WERI-Rb-1 (cell line): Measurements from ENCODE around the gene CDH23.

Experiments
- DNase-seq: peaks from one replicate; pipeline ENCODE4 v3.0.0-alpha.2; 2020
- H3K27ac ChIP-seq: fragments of 250-450 bp; sonication (Bioruptor Pico); 2 replicates; pipeline ENCODE4 v1.5.1; 2020; ENCODE audit warnings: mild to moderate bottlenecking, moderate library complexity
- H3K27me3 ChIP-seq: fragments of 250-450 bp; sonication (Bioruptor Pico); 2 replicates; pipeline ENCODE4 v1.5.1; 2021; ENCODE audit warnings: mild to moderate bottlenecking, low read depth, moderate library complexity; ENCODE audit not compliant: insufficient read depth, severe bottlenecking
- H3K36me3 ChIP-seq: fragments of 250-450 bp; sonication (Bioruptor Pico); 2 replicates; pipeline ENCODE4 v1.5.1; 2020; ENCODE audit warnings: mild to moderate bottlenecking, moderate library complexity
- H3K4me3 ChIP-seq: 2 replicates; pipeline ENCODE4 v1.5.1; 2011; ENCODE audit warnings: low read depth, mild to moderate bottlenecking, control low read depth, low read length
- H3K9me3 ChIP-seq: fragments of 250-450 bp; sonication (Bioruptor Pico); 2 replicates; pipeline ENCODE4 v1.5.1; 2021; ENCODE audit warnings: mild to moderate bottlenecking, moderate library complexity; ENCODE audit not compliant: severe bottlenecking
- TF ChIP-seq, protein P1 (sequence below): IDR thresholded peaks from 2 replicates; pipeline ENCODE4 v1.5.1; 2011; ENCODE audit warnings: low read depth, mild to moderate bottlenecking, control low read depth, inconsistent platforms, low read length

Gene CDH23

GRCh38 chr10:71371750-71372166, 25.0 kb upstream of the CDH23 start:
- no peak overlapping the region for H3K4me3 ChIP-seq
- H3K27ac ChIP-seq, result peak overlapping the region; percentile 95
- TF ChIP-seq, protein P1, sequence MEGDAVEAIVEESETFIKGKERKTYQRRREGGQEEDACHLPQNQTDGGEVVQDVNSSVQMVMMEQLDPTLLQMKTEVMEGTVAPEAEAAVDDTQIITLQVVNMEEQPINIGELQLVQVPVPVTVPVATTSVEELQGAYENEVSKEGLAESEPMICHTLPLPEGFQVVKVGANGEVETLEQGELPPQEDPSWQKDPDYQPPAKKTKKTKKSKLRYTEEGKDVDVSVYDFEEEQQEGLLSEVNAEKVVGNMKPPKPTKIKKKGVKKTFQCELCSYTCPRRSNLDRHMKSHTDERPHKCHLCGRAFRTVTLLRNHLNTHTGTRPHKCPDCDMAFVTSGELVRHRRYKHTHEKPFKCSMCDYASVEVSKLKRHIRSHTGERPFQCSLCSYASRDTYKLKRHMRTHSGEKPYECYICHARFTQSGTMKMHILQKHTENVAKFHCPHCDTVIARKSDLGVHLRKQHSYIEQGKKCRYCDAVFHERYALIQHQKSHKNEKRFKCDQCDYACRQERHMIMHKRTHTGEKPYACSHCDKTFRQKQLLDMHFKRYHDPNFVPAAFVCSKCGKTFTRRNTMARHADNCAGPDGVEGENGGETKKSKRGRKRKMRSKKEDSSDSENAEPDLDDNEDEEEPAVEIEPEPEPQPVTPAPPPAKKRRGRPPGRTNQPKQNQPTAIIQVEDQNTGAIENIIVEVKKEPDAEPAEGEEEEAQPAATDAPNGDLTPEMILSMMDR, result no peak
- H3K36me3 ChIP-seq, result peaks cover under 1% of the 10 kb centered on the region; the same call in 1 of the 2 replicates
- DNase-seq, result peak; percentile 65
- no peaks in the 10 kb centered on the region for H3K27me3 ChIP-seq
- no peaks in the 10 kb centered on the region for H3K9me3 ChIP-seq

GRCh38 chr10:71372882-71373495, 23.7 kb upstream of the CDH23 start:
- Histone ChIP-seq H3K9me3 (no peaks in the 10 kb centered on the region), H3K27me3 (no peaks in the 10 kb centered on the region), H3K27ac (peak overlapping the region; percentile 95), H3K4me3 (no peak overlapping the region), H3K36me3 (no peaks in the 10 kb centered on the region)
- no peak for DNase-seq
- TF ChIP-seq, protein P1, result no peak

- no peak overlapping the region for H3K27ac ChIP-seq
- H3K27me3 ChIP-seq, result no peaks in the 10 kb centered on the region
- H3K4me3 ChIP-seq, result no peak overlapping the region
- TF ChIP-seq, protein P1, result no peak
- no peaks in the 10 kb centered on the region for H3K36me3 ChIP-seq
- no peak for DNase-seq
- H3K9me3 ChIP-seq, result no peaks in the 10 kb centered on the region
Observed at GRCh38 chr10:71374481-71375233, 22.1 kb upstream of the CDH23 start.

DNA sequence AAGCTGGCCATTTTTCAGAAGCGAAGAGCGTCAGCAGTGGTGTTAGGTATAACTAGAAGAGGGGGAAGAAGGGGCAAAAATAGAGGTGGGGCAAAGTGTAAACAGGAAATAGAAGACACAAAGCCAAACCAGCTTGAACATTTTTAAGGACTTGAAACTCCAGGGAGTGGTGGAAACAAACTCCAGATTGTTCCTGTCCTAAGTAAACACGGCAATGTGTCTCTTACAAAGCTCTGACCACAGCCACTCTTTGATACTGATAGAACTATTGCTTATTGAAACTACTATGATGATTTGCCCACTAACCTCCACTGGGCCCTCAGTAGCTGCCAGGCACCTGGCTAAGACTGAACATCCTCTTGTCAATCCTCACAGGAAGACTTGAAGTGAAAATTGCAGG, 20.8 kb upstream of the CDH23 start:
- Histone ChIP-seq H3K36me3 (no peaks in the 10 kb centered on the region), H3K27ac (no peak overlapping the region), H3K9me3 (no peaks in the 10 kb centered on the region), H3K27me3 (no peaks in the 10 kb centered on the region), H3K4me3 (no peak overlapping the region)
- TF ChIP-seq, protein P1, result no peak
- DNase-seq, result no peak

GRCh38 chr10:71378336-71379117, 18.2 kb upstream of the CDH23 start:
- TF ChIP-seq, protein P1, result 0 out of 2 replicates have a peak, but pooled peaks have one; percentile 7
- Histone ChIP-seq H3K27me3 (no peaks in the 10 kb centered on the region), H3K9me3 (no peaks in the 10 kb centered on the region), H3K4me3 (no peak overlapping the region), H3K27ac (peak overlapping the region; percentile 90), H3K36me3 (no peaks in the 10 kb centered on the region)
- DNase-seq, result no peak
